HT-29 (cell line): ENCODE results near the gene RANBP3. TPM values are rescaled to one million over a fixed set of nuclear protein-coding genes. Genes with fewer than 3 reads are reported as not detected.
A peak's percentile ranks its signal among the peaks of the same experiment; 100 is the strongest.

ENCODE experiments used
- DNase-seq: peaks from one replicate; pipeline ENCODE4 v3.0.0-alpha.2; 2015; ENCODE audit warnings: low spot score
- total RNA-seq: library from RNA; depleted of rRNA; stranded (reverse); fragments of >200 nt; shearing (Covaris generic); gene quantifications from 2 replicates; pipeline ENCODE4 v1.2.3, GENCODE V29; 2014

RANBP3 gene
- total RNA-seq, 1 experiment from 2014 or later: 79.3 TPM

DNA sequence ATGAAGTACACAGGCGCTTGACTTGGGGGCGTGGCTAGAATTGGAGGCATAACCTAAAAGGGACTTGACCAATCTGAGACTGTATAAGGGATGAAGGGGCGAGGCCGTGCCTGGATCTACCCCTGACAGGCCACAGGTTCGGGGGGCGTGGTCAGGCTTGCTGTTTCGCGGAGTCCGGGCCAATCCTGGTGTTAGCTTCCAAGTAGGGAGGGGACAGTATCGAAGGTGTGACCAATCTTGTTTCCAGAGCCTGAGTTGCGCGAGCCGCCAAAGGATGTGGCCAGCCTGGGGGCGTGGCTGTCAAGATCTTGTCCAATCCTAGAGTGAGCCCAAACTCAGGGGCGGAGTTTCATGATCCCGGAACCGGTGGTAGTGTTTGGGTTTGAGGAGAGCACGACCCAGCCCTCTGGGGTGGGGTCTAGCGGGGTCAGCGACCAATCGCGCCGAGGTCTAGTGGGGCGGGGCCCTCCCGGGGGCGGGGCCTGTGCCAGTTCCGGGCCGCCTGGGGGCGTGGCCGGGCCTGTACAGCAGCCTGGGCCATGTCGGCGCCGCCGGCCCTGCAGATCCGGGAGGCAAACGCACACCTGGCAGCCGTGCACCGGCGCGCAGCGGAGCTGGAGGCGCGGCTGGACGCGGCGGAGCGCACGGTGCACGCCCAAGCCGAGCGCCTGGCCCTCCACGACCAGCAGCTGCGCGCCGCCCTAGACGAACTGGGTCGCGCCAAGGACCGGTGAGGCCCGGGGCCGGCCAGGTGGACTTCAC is 73.4 kb downstream of the RANBP3 start, which contains the start of gene VMAC:
Gene VMAC, plus strand, starts transcription at position 521 of the 762 bp plus-strand sequence. Its CDS starts 19 bp downstream, at position 540.
- DNase-seq: peak; percentile 98

DNA sequence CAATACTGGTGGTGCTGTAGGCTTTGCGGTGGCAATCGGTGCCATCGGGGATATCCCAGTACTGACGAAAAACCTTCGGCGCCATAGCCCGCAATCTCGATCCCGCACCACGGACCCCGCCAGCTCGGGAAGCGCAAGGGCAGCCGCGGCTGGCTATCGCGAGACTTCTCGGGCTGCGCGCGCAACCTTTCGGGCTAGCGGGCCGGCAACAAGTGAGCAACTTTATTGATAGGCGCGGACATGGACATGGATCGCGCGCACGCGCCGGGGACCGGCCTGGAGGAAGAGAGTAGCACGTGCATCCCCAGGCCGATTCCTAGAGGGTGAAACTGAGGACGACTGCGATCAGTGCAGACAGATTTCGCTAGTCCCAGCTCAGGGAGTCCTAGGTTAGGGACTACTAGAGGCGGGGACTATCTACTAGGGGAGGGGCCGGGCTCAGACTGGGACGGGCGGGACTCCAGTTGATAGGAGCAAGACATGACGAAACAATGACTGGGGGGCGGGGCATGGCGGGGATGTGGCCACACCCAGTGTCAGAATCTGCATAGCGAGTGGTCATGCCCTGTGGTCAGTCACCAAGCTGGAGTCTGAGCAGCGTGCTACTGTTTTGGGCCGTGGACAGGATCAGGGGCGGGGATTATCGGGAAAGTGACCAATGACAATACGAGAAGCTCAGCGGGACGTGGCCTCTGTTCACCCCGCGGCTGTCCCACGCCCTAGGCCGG is 74.2 kb downstream of the RANBP3 start, which contains the start of gene NDUFA11:
Gene NDUFA11, minus strand, starts transcription at position 167 of the 728 bp plus-strand sequence. Its CDS starts 82 bp downstream, at position 85.
- DNase-seq: peak; percentile 93

DNA sequence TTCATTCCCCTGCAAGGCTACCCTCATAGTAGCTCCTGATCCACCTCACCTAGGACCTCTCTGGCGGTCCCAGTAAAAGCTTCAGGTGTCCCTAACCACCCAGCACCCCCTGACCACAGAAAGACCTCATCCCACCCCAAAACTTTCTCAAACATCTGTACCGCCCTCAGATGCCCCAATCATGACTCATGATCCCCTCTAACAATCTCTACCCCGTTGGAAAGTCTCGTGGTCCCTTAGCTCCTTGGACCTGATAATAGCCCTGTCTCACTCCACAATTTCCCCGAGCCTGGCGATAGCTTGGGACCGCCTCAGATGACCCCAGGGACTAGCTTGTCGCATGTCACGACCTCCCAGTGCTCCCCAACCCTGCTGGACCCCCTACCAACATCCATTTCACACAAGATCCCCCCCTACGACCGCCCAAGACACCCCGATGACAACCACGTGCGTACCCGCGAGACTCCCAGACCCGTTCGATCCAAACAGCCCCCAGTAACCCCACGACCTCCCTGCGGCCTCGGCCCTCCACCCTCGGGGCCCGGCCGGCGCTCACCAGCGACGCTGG is 74.8 kb downstream of the RANBP3 start:
- DNase-seq: no peak

DNA sequence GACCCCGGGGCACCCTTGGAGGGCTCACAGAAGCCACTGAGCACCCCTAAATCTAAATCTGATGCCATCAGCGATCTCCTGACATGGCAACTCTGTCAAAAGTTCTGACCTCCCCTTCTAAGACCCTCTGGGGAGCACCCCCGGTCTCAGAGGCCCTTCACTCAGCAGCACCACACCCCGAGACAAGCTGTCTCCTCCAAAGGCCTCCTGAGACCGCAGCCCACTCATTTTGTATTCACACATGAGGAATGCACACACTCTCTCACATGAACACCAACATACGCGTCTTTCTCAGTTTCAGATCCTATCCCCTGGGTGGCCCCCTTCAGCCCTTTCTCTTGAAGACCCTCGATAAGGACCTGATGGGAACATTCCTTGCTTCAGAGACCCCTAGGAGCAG is 77.0 kb downstream of the RANBP3 start:
- DNase-seq: no peak

DNA sequence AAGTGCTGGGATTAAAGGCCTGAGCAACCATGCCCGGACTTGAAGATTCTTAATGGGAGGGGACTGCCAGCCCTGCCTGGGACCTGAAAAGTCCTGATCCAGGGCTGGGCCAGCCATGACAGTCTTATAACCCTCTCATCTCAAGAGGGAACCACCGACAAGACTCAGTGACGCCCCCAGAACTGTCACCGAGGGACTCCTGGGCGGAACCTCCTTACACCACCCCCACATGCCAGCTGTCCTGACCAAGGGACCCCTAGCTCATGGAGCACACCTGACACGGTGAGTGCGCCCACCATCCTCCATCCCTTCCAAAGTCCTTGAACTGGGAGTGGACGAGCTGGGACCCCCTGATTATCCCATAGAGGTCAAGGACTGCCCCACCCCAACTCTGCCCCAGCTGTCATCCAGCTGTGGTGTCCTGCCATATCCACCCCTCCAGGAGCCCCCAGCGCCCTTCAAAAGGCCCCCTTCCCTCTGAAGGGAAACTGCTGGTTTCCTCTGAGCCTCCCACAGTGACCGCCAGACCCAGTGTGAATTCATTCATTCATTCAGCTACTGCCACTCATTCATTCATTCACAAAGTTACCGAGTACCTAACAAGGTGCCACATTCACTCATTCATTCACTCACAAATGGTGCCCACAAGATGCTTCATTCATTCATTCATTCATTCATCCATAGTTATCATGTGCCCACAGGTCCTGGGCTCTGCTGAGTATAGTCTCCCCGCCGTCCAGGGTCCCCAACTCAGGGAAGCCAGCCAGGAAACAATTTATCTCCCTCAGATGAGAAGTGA is 78.0 kb downstream of the RANBP3 start:
- DNase-seq: no peak

DNA sequence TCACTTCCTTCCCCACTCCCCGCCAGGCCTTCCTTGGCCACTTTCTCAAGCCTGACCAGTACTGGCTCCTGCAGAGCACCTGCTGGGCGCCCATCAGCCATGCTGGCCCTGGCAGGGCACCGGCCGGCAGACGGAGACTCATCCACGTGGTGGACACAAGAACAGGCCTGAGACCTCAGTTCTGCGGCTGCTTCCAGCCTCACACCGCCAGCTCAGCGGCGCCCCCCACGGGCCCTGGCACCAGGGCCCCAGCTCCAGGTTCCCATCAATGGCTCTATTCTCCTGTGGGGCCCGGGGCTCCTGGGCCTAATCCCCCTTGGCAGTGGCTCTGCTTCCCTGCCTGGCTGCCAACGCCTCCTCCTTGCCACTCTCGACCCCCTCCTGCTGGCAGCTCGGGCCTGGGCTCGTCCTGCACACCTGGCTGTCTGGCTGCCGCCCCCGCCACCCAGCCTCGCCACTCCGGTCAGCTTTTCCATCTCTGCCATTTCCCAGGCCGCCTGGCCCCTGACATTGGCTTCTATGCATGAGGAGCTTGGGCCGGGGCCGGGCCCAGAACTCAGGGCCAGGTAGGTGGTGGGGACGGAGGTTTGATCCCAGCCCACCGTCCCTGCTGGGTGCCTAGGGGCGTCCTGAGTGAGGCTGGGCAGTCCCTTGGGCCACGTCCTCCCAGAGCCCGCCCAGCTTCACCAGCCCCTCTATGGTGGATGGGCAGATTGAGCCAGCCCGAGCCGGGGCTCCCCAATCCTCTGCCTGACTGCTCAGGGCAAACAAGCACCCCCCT is 80.6 kb downstream of the RANBP3 start:
- DNase-seq: no peak

DNA sequence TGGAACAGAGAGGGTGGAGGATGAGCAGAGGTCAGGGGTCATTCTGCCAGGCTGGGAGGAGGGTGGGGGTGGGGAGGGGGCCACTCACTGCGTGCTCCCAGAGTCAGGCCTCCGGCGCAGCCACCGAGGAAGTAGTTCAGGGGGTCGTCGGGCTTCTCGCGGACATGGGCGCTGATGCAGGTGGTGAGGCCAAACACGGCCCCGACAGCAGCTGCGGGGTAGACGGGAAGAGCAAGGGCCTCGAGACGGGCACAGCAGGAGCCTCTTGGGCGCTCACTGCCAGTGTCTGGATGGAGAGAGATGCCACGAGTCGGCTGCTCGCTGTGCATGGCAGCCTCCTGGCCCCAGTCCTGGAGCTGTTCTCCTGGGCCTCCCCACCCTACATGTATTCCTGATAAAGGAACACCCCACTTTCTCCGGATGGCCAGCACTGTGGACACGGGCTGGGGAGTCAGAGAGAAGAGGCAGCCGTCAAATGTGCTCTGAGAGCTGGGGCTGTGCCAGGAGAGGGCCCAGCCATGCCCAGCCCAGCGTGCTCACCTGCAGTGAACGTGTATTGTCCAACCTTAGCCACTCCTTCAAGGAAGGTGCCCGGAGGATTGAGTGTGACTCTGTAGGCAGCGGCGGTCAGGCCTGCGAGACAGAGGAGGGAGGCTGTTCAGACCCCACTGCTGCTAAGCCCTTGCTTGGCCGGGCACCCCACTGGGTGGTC is 81.4 kb downstream of the RANBP3 start:
- no peak for DNase-seq

DNA sequence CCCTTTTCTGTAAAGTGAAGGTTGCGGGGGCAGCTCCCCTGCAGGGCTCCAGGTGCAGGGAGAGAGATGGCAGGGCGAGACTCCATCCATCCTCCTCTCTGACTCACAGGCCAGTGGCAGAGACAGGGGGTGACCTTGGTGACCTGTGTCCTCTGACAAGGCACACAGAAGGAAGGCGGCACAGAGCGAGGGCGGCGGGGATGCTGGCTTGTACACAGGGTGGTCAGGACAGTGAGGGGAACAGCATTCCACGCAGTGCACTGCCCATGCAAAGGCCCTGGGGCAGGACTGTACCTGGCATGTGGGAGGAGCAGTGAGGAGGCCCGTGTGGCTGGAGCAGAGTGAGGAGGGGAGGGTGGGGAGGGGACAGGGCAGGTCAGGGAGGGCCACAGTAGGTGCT is 82.0 kb downstream of the RANBP3 start:
- no peak for DNase-seq

DNA sequence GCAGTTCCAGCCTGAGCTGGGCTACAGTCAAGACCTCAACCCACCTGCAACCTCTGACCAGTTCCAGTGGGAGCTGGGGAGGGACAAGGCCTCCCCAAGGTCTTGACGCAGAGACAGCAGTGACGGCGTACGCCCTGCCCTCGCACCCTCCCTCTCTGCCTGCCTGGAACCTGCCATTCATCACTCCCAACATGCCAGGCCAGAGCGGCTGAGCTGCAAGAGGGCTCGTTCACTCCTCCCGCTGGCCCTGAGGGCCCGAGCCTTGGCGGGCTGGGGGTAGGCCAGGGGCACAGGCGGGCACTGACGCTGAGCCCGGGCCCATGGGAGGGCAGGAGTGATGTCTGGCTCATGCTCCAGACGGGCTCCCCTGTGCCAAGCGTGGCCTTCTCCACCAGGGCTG is 82.5 kb downstream of the RANBP3 start:
- DNase-seq: no peak

DNA sequence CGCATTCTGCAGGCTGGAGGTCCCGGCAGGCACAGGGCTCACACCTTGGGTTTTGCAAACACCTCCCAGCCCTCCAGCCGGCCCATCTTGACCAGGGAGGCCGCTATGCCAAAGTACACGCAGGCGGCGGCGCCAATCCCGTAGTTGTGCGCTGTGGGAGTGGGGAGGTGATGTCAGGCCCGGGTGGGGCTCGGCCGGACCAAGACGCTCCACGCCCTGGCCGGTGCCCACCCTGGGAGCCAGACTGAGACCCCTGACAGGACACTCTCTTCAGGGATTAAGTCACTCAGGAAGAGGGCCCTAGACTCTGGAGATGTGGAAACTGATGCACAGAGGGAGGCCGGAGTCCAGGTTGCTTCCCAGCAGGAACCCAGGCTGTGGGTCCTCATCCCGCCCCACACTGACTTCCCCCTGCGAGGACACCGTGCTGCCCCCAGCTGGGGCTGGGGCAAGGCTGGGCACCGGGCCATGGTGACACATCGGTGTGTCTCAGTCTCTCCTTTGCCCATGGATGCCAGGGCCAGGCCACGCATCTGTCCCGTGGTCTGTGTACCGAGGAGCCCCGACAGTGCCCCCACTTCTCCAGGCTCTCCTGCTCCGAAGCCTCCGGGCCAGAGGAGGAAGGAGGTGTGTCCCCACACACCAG is 83.1 kb downstream of the RANBP3 start:
- DNase-seq: no peak

DNA sequence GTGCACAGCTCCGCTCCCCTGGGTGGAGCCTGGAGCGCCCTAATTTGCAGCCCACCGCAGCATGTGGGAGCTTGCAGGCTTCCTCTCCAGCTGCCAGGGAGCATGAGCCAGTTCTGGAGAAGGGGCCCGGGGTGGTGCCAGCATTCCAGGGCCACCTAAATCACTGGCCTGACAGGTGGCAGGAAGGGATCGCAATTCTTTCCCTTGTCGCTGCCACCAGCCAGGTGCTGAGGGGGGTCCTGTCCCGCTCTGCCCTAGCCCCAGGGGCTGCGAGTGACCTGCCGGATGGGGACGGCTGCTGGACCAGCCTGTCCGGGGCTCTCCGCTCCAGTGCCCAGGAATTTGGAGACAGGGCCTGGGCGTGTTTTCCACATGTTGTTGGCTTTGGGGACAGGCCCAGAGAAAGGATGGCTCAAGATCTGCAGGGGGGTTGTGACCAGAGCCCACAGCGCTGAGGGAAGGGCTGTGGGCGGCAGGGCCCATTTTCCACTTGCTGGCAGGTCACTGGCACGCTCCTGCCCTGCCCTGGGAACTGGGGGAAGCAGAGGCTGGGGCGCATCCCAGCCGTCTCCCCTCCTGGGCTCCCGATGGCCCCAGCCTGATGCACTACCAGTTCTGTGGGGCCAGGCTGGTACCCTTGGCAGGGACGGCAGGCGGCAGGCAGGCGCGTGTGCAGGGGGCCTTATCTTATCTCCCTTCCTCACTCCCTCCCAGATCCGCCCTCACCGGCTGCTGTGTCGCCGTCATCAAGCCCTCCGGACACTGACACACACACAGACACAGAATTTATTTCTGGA is 83.8 kb downstream of the RANBP3 start:
- no peak for DNase-seq

DNA sequence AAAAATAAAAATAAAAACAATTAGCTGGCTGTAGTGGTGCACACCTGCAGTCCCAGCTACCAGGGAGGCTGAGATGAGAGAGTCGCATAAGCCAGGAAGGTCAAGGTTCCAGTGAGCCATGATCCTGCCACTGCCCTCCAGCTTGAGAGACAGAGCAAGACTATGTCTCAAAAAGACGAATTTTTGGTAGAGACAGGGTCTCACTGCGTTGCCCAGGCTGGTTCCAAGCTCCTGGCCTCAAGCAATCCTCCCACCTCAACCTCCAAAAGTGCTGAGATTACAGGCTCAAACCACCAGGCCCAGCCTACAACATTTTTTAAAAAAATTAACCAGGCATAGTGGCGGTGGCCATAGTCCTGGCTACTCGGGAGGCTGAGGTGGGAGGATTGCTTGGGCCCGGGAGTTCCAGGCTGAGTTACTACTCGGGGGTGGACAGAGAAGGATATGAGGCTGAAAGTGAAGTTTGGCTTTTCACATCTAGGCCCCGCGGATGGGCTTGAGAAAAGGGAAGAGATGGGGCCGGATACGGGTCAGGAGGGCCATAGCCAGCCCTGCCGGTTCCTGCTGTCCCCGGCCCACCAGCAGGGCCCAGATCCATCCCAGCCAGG is 84.5 kb downstream of the RANBP3 start:
- no peak for DNase-seq

DNA sequence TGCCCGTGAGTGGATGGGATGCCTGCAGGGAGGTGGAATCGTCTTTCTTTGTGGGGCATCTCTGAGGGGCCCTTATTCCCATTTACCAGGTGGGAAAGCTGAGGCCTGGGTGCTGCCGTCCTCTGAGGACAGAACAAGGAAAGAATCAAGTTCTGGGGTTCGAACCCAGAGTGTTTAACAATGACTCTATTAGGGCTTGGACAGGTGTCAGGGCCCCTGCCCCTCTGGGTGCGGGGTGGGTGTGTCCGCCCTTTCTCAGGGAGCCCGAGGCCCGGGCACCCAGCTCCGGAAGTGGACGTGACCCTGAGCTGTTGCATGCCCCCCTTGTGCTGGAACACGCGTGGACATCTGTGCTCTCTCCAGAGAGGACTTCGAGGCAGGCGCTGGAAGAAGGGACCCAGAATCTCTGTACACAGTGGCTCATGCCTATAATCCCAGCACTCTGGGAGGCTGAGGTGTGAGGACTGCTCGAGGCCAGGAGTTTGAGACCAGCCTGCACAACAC is 85.1 kb downstream of the RANBP3 start:
- no peak for DNase-seq

DNA sequence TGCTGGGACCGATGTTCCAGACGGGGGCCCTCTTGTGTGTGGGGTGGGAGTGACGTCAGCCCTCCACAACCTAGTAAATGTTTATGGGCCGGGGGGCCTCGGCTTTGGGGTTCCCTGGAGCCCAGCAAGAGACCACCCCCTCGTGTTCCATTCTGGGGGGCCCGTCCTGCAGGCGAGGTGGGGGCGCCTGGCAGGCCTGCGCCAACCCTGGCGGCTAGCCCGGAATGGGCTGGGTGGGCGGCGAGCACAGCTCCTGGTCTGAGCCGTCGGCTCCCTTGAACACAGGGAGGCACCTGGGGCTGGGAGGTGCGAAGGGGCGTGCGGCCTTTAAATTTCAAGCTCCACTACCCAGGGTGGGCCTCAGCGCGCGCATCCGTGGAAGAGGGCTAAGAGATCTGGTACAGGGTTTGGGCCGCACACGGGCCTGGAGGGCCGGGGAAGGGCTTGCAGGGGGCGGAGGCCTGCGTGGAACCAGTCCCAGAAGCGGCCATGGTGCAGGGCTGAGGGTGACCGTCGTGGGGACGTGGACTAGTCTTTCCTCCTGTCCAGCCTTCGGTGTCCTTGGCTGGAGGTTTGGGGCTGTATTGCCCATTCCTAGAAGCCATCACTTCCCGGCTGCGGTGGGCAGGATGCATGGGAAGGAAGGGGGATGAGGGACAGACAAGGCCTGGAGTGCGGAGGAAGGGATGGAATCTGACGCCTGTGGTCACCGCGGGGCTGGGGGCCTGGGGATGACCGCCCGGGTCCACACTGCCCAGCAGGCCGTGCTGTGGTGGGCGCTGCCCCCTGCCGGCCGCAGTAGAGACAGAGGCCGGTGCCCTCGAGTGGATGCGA is 85.8 kb downstream of the RANBP3 start:
- DNase-seq: peak; percentile 31

DNA sequence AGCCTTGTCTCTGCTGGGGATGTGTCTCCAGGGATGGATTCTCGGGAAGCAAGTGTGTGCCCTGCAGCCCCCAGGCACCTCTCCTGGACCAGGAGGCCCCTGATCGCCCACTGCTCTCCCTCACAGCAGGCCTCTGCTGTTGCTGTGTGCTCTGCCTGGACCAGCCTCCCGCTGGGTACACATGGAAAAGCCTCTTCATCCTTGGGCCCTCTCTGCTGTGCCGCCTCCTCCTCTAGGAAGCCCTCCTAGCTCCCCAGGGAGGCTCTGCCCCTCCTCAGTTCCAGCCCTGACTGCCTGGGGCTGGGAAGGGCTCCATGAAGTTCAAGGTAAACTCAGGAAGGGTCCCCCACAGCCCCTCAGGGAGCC is 86.4 kb downstream of the RANBP3 start:
- no peak for DNase-seq

DNA sequence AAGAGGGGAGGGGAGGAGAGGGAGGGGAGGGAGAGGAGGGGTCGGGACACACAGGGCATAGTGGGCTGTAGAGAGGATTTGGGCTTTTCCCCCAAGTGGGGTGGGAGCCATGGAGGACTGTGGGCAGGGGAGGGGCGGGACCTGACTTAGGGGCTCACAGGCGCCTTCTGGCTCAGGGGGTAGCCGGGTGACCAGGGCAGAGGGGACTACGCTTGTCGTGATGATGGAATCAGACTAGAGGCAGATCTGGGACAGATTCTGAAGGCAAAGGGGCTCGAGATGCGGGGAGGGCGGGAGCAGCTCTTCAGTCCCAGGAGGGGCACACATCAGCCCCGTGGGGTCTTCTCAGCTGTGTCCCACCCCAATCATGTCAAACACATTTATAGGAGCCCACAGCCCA is 87.8 kb downstream of the RANBP3 start:
- no peak for DNase-seq

DNA sequence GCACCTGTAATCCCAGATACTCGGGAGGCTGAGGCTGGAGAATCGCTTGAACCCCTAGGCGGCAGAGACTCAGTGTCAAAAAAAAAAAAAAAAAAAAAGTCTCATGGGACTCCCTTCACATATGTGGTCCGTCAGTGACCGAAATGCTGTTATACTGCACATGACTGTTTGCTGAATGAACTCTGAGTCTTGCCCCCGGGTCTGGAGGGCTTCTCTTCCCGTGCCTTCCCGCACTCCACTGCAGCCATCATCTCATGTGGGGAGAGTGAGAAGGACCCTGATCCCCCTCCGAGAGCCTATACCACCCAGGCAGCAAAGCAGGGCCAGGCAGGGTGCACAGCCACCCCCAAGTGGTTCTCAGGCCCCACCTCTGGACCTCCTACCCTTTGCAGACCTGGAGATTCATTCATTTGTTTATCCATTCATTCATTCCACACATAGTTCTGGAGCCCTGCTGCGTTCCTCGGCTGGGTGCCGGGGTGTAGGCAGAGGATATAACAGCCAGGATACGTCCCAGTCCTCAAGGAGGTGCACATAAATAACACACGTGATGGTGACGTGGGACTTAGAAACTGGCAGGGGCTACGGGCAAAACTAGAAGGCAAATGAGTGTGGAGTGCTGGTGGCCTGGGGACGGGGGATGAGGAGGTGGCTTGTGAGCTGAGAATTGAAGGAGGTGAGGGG is 88.5 kb downstream of the RANBP3 start:
- DNase-seq: no peak
